HEK293T (cell line): Measurements from ENCODE around the gene MT1B.
"Not testable (repeated sequence)": the region's sequence is repeated elsewhere in the genome, so short reads cannot be mapped to it uniquely, and the experiment has no call there.

Source experiments
- ARNT ChIP-seq: fragments of 450-650 bp; IDR thresholded peaks from 2 replicates; pipeline ENCODE4 v1.6.1; 2017; ENCODE audit warnings: mild to moderate bottlenecking
- BHLHE40 ChIP-seq: fragments of 450-650 bp; IDR thresholded peaks from 2 replicates; pipeline ENCODE4 v1.6.1; 2016; ENCODE audit warnings: mild to moderate bottlenecking, moderate library complexity, borderline replicate concordance
- CTBP1 ChIP-seq: fragments of 450-650 bp; IDR thresholded peaks from 2 replicates; pipeline ENCODE4 v1.6.1; 2016; ENCODE audit warnings: borderline replicate concordance
- ELF4 ChIP-seq: fragments of 450-650 bp; IDR thresholded peaks from 2 replicates; pipeline ENCODE4 v1.6.1; 2017; ENCODE audit warnings: antibody characterized with exemption
- FOXA1 ChIP-seq: fragments of 450-650 bp; IDR thresholded peaks from 2 replicates; pipeline ENCODE4 v1.6.1; 2016; ENCODE audit warnings: mild to moderate bottlenecking
- FOXK2 ChIP-seq: fragments of 450-650 bp; IDR thresholded peaks from 2 replicates; pipeline ENCODE4 v1.6.1; 2016; ENCODE audit warnings: mild to moderate bottlenecking
- FOXM1 ChIP-seq: fragments of 450-650 bp; IDR thresholded peaks from 2 replicates; pipeline ENCODE4 v1.6.1; 2017; ENCODE audit warnings: mild to moderate bottlenecking, borderline replicate concordance
- HDGF ChIP-seq: fragments of 450-650 bp; IDR thresholded peaks from 2 replicates; pipeline ENCODE4 v1.6.1; 2017; ENCODE audit warnings: antibody characterized with exemption, borderline replicate concordance
- L3MBTL2 ChIP-seq: fragments of 450-650 bp; conservative IDR thresholded peaks from 2 replicates; pipeline ENCODE4 v1.6.1; 2016; ENCODE audit warnings: mild to moderate bottlenecking
- NFRKB ChIP-seq: fragments of 450-650 bp; IDR thresholded peaks from 2 replicates; pipeline ENCODE4 v1.6.1; 2016; ENCODE audit warnings: mild to moderate bottlenecking, moderate library complexity
- SP1 ChIP-seq: fragments of 450-650 bp; IDR thresholded peaks from 2 replicates; pipeline ENCODE4 v1.6.1; 2017
- SUZ12 ChIP-seq: fragments of 450-650 bp; IDR thresholded peaks from 2 replicates; pipeline ENCODE4 v1.6.1; 2016; ENCODE audit warnings: mild to moderate bottlenecking
- TARDBP ChIP-seq: fragments of 450-650 bp; IDR thresholded peaks from 2 replicates; pipeline ENCODE4 v1.6.1; 2016
- ZNF384 ChIP-seq: fragments of 450-650 bp; IDR thresholded peaks from 2 replicates; pipeline ENCODE4 v1.6.1; 2016

GRCh38 chr16:56671691-56672090 is 20.0 kb downstream of the MT1B start:
- not testable (repeated sequence) for TF ChIP-seq HDGF, ZNF384, FOXM1, SP1, SUZ12, L3MBTL2, TARDBP, ARNT, BHLHE40, FOXA1, ELF4, CTBP1, FOXK2, NFRKB
